HG03280 (cell line): ENCODE data around the gene ELP6.
"Not testable (repeated sequence)": the region's sequence is repeated elsewhere in the genome, so short reads cannot be mapped to it uniquely, and the experiment has no call there.

Experiments used
- ATAC-seq: cut with Tn5 transposase; IDR thresholded peaks from one replicate; pipeline ENCODE4 v1.9.1; 2021; ENCODE audit warnings: mild to moderate bottlenecking, moderate library complexity; ENCODE audit not compliant: unreplicated experiment

ELP6 gene

GRCh38 chr3:47469616-47470015, 43.9 kb downstream of the ELP6 start:
- ATAC-seq, result no peak

- ATAC-seq, result not testable (repeated sequence)
These were observed 45.2 kb downstream of the ELP6 start for GRCh38 chr3:47468315-47468714.

- ATAC-seq, result no peak
These were observed 48.9 kb downstream of the ELP6 start for GRCh38 chr3:47464588-47464987.

GRCh38 chr3:47459534-47460085, 53.9 kb downstream of the ELP6 start:
- ATAC-seq, result not testable (repeated sequence)

GRCh38 chr3:47456984-47457383, 56.5 kb downstream of the ELP6 start:
- no peak for ATAC-seq

- no peak for ATAC-seq
These were observed 57.6 kb downstream of the ELP6 start for GRCh38 chr3:47455806-47456452.

- ATAC-seq, result no peak
These were observed 60.9 kb downstream of the ELP6 start for GRCh38 chr3:47452453-47453215.
